ENCODE measurements around the gene EOMES.
"Not testable (repeated sequence)": the region's sequence is repeated elsewhere in the genome, so short reads cannot be mapped to it uniquely, and the experiment has no call there.

The EOMES gene

GRCh38 chr3:27721717-27722564 lies at the start of gene EOMES:
TSS of gene EOMES (minus strand) at chr3:27722323. CDS start at chr3:27722294, 29 bp downstream.
- no peak for DNase-seq

- DNase-seq, result not testable (repeated sequence)
These were observed 48.3 kb upstream of the EOMES start for GRCh38 chr3:27770384-27770783.

GRCh38 chr3:27767000-27767399 lies 44.9 kb upstream of the EOMES start:
- DNase-seq, result no peak

GRCh38 chr3:27758083-27758482 lies 36.0 kb upstream of the EOMES start:
- peak; percentile 44 for DNase-seq

- DNase-seq, result no peak
These were observed 34.8 kb upstream of the EOMES start for GRCh38 chr3:27756877-27757276.

GRCh38 chr3:27752926-27753325 lies 30.8 kb upstream of the EOMES start:
- DNase-seq, result no peak

- DNase-seq, result no peak
These were observed 27.5 kb upstream of the EOMES start for GRCh38 chr3:27749643-27750042.

- no peak for DNase-seq
These were observed 24.7 kb upstream of the EOMES start for GRCh38 chr3:27746838-27747237.

GRCh38 chr3:27740854-27741253 lies 18.7 kb upstream of the EOMES start:
- no peak for DNase-seq

GRCh38 chr3:27737091-27737490 lies 15.0 kb upstream of the EOMES start:
- no peak for DNase-seq

GRCh38 chr3:27730774-27731659 lies 8.9 kb upstream of the EOMES start:
- DNase-seq, result no peak

GRCh38 chr3:27729748-27730611 lies 7.9 kb upstream of the EOMES start:
- DNase-seq, result no peak

GRCh38 chr3:27729325-27729724 lies 7.2 kb upstream of the EOMES start:
- DNase-seq, result no peak

- DNase-seq, result no peak
These were observed 6.3 kb upstream of the EOMES start for GRCh38 chr3:27728195-27729087.

GRCh38 chr3:27726240-27726639 lies 4.1 kb upstream of the EOMES start:
- no peak for DNase-seq

- DNase-seq, result no peak
These were observed 2.5 kb upstream of the EOMES start for GRCh38 chr3:27724459-27725197.

GRCh38 chr3:27723815-27724458 lies 1.8 kb upstream of the EOMES start:
- DNase-seq, result no peak

- no peak for DNase-seq
These were observed 1.3 kb upstream of the EOMES start for GRCh38 chr3:27723456-27723814.

- no peak for DNase-seq
These were observed 900 bp upstream of the EOMES start for GRCh38 chr3:27723001-27723445.

GRCh38 chr3:27720899-27721716 lies 1.0 kb downstream of the EOMES start:
- no peak for DNase-seq
